OCI-LY7 (cell line): ENCODE measurements around the gene INTS3.

Source experiments
- EZH2phosphoT487 ChIP-seq: fragments of 200-600 bp; sonication (generic); IDR thresholded peaks from 2 replicates; pipeline ENCODE4 v1.6.1; 2018; ENCODE audit warnings: low read depth, borderline replicate concordance, mild to moderate bottlenecking, mixed run types, antibody characterized with exemption, low read length, moderate library complexity, mixed read lengths
- TF ChIP-seq, protein P1 (sequence below): fragments of 200-600 bp; sonication (generic); conservative IDR thresholded peaks from 2 replicates; pipeline ENCODE4 v1.5.1; 2014; ENCODE audit warnings: mild to moderate bottlenecking, antibody characterized with exemption, low read length, moderate library complexity, mixed read lengths

DNA sequence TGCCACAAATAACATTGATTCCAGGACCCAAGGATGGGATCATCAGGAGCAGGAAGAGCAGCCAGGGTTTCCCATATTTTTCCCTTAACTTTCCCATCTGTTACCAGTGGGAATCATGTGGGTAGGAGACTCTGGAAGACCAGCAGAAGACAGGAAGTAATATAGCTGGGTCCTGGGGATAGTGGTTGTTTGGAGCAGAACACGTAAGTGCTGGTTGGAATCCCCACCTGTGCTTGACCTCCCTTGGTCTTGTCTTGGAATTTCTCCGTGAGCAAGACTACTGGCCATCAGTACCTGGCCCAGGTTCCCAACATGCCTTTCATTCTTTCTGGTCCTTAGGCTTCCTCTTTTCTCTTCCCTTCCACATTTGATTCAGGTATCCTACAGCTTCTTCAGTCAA is 26.4 kb downstream of the INTS3 start:
- TF ChIP-seq, protein P1, sequence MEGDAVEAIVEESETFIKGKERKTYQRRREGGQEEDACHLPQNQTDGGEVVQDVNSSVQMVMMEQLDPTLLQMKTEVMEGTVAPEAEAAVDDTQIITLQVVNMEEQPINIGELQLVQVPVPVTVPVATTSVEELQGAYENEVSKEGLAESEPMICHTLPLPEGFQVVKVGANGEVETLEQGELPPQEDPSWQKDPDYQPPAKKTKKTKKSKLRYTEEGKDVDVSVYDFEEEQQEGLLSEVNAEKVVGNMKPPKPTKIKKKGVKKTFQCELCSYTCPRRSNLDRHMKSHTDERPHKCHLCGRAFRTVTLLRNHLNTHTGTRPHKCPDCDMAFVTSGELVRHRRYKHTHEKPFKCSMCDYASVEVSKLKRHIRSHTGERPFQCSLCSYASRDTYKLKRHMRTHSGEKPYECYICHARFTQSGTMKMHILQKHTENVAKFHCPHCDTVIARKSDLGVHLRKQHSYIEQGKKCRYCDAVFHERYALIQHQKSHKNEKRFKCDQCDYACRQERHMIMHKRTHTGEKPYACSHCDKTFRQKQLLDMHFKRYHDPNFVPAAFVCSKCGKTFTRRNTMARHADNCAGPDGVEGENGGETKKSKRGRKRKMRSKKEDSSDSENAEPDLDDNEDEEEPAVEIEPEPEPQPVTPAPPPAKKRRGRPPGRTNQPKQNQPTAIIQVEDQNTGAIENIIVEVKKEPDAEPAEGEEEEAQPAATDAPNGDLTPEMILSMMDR = no peak
- TF ChIP-seq EZH2phosphoT487 = no peak
